ENCODE measurements around the gene RPL3. TPM values are rescaled to one million over a fixed set of nuclear protein-coding genes. Genes with fewer than 3 reads are reported as not detected.

The RPL3 gene
- total RNA-seq, 1 experiment from 2014 or later = 3,475 TPM

GRCh38 chr22:39273950-39274887 lies 45.2 kb downstream of the RPL3 start:
- CTCF ChIA-PET = interaction anchor here (0.7 kb wide), 1 partner anchor 24 kb away, joined by 3 read pairs; no protein-coding TSS in a partner anchor
- Mint-ChIP-seq H3K4me3 (ENCODE audit: unreplicated experiment) (no peak overlapping the region), H3K36me3 (ENCODE audit: insufficient read depth, unreplicated experiment) (no peaks in the 10 kb centered on the region), H3K27ac (ENCODE audit: low read depth, unreplicated experiment) (no peak overlapping the region), H3K27me3 (ENCODE audit: insufficient read depth, unreplicated experiment) (no peaks in the 10 kb centered on the region), H3K9me3 (ENCODE audit: unreplicated experiment) (no peaks in the 10 kb centered on the region), H3K4me1 (ENCODE audit: insufficient read depth, unreplicated experiment) (peaks cover 7% of the 10 kb centered on the region)
- TF ChIP-seq CTCF (IDR thresholded peaks at IDR 0.05; ENCODE audit: unreplicated experiment) = no peak
- BruUV-seq (replicated peaks) = no TSS peak
- POLR2A ChIA-PET = no interaction called here
- DNase-seq (ENCODE audit: unreplicated experiment) = no peak
- intact Hi-C loops (cut with micrococcal nuclease) = no loop called here

GRCh38 chr22:39270792-39271191 lies 48.6 kb downstream of the RPL3 start:
- intact Hi-C loops (cut with micrococcal nuclease) = no loop called here
- no peak for DNase-seq (ENCODE audit: unreplicated experiment)
- Mint-ChIP-seq H3K36me3 (ENCODE audit: insufficient read depth, unreplicated experiment) (no peaks in the 10 kb centered on the region), H3K4me1 (ENCODE audit: insufficient read depth, unreplicated experiment) (peaks cover 7% of the 10 kb centered on the region), H3K27me3 (ENCODE audit: insufficient read depth, unreplicated experiment) (no peaks in the 10 kb centered on the region), H3K27ac (ENCODE audit: low read depth, unreplicated experiment) (no peak overlapping the region), H3K4me3 (ENCODE audit: unreplicated experiment) (no peak overlapping the region), H3K9me3 (ENCODE audit: unreplicated experiment) (no peaks in the 10 kb centered on the region)
- no peak for TF ChIP-seq CTCF (IDR thresholded peaks at IDR 0.05; ENCODE audit: unreplicated experiment)
- ChIA-PET POLR2A (no interaction called here), CTCF (no interaction called here)
- no TSS peak for BruUV-seq (replicated peaks)

- H3K36me3 Mint-ChIP-seq (ENCODE audit: insufficient read depth, unreplicated experiment) = no peaks in the 10 kb centered on the region
- ChIA-PET CTCF (no interaction called here), POLR2A (no interaction called here)
- BruUV-seq (replicated peaks) = no TSS peak
- no peak for TF ChIP-seq CTCF (IDR thresholded peaks at IDR 0.05; ENCODE audit: unreplicated experiment)
- intact Hi-C loops (cut with micrococcal nuclease) = no loop called here
- DNase-seq (ENCODE audit: unreplicated experiment) = no peak
- H3K4me1 Mint-ChIP-seq (ENCODE audit: insufficient read depth, unreplicated experiment) = peaks cover 7% of the 10 kb centered on the region
- no peaks in the 10 kb centered on the region for H3K27me3 Mint-ChIP-seq (ENCODE audit: insufficient read depth, unreplicated experiment)
- no peak overlapping the region for H3K27ac Mint-ChIP-seq (ENCODE audit: low read depth, unreplicated experiment)
- H3K9me3 Mint-ChIP-seq (ENCODE audit: unreplicated experiment) = no peaks in the 10 kb centered on the region
- H3K4me3 Mint-ChIP-seq (ENCODE audit: unreplicated experiment) = no peak overlapping the region
Measured at GRCh38 chr22:39270280-39270679, 49.1 kb downstream of the RPL3 start.

- Mint-ChIP-seq H3K9me3 (ENCODE audit: unreplicated experiment) (no peaks in the 10 kb centered on the region), H3K27ac (ENCODE audit: low read depth, unreplicated experiment) (no peak overlapping the region), H3K36me3 (ENCODE audit: insufficient read depth, unreplicated experiment) (no peaks in the 10 kb centered on the region), H3K4me1 (ENCODE audit: insufficient read depth, unreplicated experiment) (peaks cover 7% of the 10 kb centered on the region), H3K27me3 (ENCODE audit: insufficient read depth, unreplicated experiment) (no peaks in the 10 kb centered on the region), H3K4me3 (ENCODE audit: unreplicated experiment) (no peak overlapping the region)
- no peak for TF ChIP-seq CTCF (IDR thresholded peaks at IDR 0.05; ENCODE audit: unreplicated experiment)
- no peak for DNase-seq (ENCODE audit: unreplicated experiment)
- intact Hi-C loops (cut with micrococcal nuclease) = no loop called here
- CTCF ChIA-PET = interaction anchor here (0.6 kb wide), 2 partner anchors 9 to 49 kb away, joined by 3 read pairs; no protein-coding TSS in a partner anchor
- POLR2A ChIA-PET = interaction anchor here (0.6 kb wide), 1 partner anchor 118 kb away, joined by 3 read pairs; no protein-coding TSS in a partner anchor
- no TSS peak for BruUV-seq (replicated peaks)
Measured at GRCh38 chr22:39269095-39269790, 50.2 kb downstream of the RPL3 start.

All from MCF 10A (cell line).